Superior temporal gyrus (tissue), 1 donor: ENCODE data around the gene DNAJC4.

Source experiments
- DNase-seq: peaks from one replicate; pipeline ENCODE4 v3.0.0-alpha.2; 2016; ENCODE audit errors: extremely low spot score

DNAJC4 gene

GRCh38 chr11:64278576-64279190 is 48.3 kb downstream of the DNAJC4 start:
- no peak for DNase-seq

- no peak for DNase-seq
Observed at GRCh38 chr11:64281957-64282770, 51.8 kb downstream of the DNAJC4 start.

- no peak for DNase-seq
Observed at GRCh38 chr11:64283092-64283491, 52.7 kb downstream of the DNAJC4 start.
